Neural crest cell (in vitro differentiated cells): ENCODE results near the gene SPOCK1. TPM values are rescaled to one million over a fixed set of nuclear protein-coding genes. Genes with fewer than 3 reads are reported as not detected.

ENCODE experiments used
- DNase-seq: peaks from one replicate; pipeline ENCODE4 v3.0.0; 2021; ENCODE audit warnings: low read depth, mixed read lengths, low spot score
- H3K27ac Mint-ChIP-seq: one replicate; pipeline ENCODE4 v1.8.0; 2021; ENCODE audit warnings: mild to moderate bottlenecking, mixed read lengths; ENCODE audit not compliant: unreplicated experiment
- H3K27me3 Mint-ChIP-seq: 2 replicates; pipeline ENCODE4 v1.8.0; 2021; ENCODE audit warnings: low read depth, mild to moderate bottlenecking, mixed read lengths
- H3K36me3 Mint-ChIP-seq: 2 replicates; pipeline ENCODE4 v1.8.0; 2021; ENCODE audit warnings: low read depth, mild to moderate bottlenecking, mixed read lengths
- H3K4me1 Mint-ChIP-seq: 2 replicates; pipeline ENCODE4 v1.8.0; 2021; ENCODE audit warnings: mixed read lengths
- H3K4me3 Mint-ChIP-seq: one replicate; pipeline ENCODE4 v1.8.0; 2021; ENCODE audit warnings: mild to moderate bottlenecking, mixed read lengths
- H3K9me3 Mint-ChIP-seq: 2 replicates; pipeline ENCODE4 v1.8.0; 2021; ENCODE audit warnings: mixed read lengths
- total RNA-seq: library from RNA; stranded (reverse); gene quantifications from 2 replicates; pipeline ENCODE4 v1.2.1, GENCODE V29; 2021
- TF ChIP-seq, protein P1 (sequence below): fragments of 200-600 bp; sonication (generic); conservative IDR thresholded peaks from 2 replicates; pipeline ENCODE4 v1.5.0; 2021; ENCODE audit warnings: antibody characterized with exemption, mild to moderate bottlenecking

SPOCK1 gene
- total RNA-seq, 1 donor from 2014 or later = 89.7 TPM

GRCh38 chr5:137486707-137487106, 12.4 kb downstream of the SPOCK1 start:
- no peak overlapping the region for H3K27ac Mint-ChIP-seq
- no peak overlapping the region for H3K4me3 Mint-ChIP-seq
- H3K27me3 Mint-ChIP-seq = no peaks in the 10 kb centered on the region
- no peak for DNase-seq
- H3K4me1 Mint-ChIP-seq = peaks cover 6% of the 10 kb centered on the region
- TF ChIP-seq, protein P1, sequence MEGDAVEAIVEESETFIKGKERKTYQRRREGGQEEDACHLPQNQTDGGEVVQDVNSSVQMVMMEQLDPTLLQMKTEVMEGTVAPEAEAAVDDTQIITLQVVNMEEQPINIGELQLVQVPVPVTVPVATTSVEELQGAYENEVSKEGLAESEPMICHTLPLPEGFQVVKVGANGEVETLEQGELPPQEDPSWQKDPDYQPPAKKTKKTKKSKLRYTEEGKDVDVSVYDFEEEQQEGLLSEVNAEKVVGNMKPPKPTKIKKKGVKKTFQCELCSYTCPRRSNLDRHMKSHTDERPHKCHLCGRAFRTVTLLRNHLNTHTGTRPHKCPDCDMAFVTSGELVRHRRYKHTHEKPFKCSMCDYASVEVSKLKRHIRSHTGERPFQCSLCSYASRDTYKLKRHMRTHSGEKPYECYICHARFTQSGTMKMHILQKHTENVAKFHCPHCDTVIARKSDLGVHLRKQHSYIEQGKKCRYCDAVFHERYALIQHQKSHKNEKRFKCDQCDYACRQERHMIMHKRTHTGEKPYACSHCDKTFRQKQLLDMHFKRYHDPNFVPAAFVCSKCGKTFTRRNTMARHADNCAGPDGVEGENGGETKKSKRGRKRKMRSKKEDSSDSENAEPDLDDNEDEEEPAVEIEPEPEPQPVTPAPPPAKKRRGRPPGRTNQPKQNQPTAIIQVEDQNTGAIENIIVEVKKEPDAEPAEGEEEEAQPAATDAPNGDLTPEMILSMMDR = no peak
- no peaks in the 10 kb centered on the region for H3K36me3 Mint-ChIP-seq
- no peaks in the 10 kb centered on the region for H3K9me3 Mint-ChIP-seq

GRCh38 chr5:137481596-137481995, 17.5 kb downstream of the SPOCK1 start:
- no peak overlapping the region for H3K4me3 Mint-ChIP-seq
- no peak for DNase-seq
- peaks cover 2% of the 10 kb centered on the region for H3K27me3 Mint-ChIP-seq
- no peaks in the 10 kb centered on the region for H3K9me3 Mint-ChIP-seq
- no peaks in the 10 kb centered on the region for H3K4me1 Mint-ChIP-seq
- H3K27ac Mint-ChIP-seq = no peak overlapping the region
- no peaks in the 10 kb centered on the region for H3K36me3 Mint-ChIP-seq
- TF ChIP-seq, protein P1 = no peak

DNA sequence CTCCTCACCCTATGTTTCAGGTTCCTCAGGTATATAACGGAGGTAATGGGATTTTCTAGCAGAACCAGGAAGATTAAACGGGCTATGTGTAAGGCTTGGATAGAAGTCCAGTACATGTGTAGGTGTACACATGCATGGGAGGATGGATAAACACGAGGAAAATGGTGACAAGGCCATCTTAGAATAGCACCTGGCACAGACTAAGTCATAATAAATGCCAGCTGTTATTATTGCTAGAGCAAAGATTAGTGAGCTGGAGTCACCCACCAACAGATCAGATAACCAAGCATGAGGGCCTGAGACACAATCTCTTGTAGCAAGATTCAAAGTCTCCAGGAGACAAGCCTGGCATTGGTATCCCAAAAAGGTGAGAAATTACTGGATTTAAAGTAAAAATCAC, 21.1 kb downstream of the SPOCK1 start:
- peaks cover 9% of the 10 kb centered on the region for H3K4me1 Mint-ChIP-seq
- peaks cover 3% of the 10 kb centered on the region for H3K9me3 Mint-ChIP-seq
- no peaks in the 10 kb centered on the region for H3K36me3 Mint-ChIP-seq
- peaks cover 5% of the 10 kb centered on the region for H3K27me3 Mint-ChIP-seq
- H3K4me3 Mint-ChIP-seq = no peak overlapping the region
- TF ChIP-seq, protein P1 = no peak
- H3K27ac Mint-ChIP-seq = no peak overlapping the region
- DNase-seq = no peak

DNA sequence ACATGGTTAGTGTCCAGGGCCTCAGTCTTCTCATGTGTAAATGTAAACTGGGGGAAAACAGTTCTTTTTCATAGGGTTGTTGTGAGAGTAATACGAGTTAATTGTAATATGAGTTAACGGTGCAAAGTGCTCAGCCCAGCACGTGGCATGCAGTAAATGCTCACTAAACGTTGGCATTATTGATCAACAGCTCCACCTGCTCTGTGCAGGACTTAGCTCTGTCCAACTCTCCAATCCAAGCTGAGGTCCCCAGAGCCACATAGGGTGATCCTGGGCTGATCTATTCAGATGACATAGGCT, 28.3 kb downstream of the SPOCK1 start:
- H3K9me3 Mint-ChIP-seq = peaks cover 3% of the 10 kb centered on the region
- H3K27me3 Mint-ChIP-seq = peaks cover 14% of the 10 kb centered on the region
- H3K27ac Mint-ChIP-seq = no peak overlapping the region
- TF ChIP-seq, protein P1 = no peak
- DNase-seq = no peak
- no peaks in the 10 kb centered on the region for H3K36me3 Mint-ChIP-seq
- H3K4me1 Mint-ChIP-seq = peaks cover 9% of the 10 kb centered on the region
- H3K4me3 Mint-ChIP-seq = no peak overlapping the region

DNA sequence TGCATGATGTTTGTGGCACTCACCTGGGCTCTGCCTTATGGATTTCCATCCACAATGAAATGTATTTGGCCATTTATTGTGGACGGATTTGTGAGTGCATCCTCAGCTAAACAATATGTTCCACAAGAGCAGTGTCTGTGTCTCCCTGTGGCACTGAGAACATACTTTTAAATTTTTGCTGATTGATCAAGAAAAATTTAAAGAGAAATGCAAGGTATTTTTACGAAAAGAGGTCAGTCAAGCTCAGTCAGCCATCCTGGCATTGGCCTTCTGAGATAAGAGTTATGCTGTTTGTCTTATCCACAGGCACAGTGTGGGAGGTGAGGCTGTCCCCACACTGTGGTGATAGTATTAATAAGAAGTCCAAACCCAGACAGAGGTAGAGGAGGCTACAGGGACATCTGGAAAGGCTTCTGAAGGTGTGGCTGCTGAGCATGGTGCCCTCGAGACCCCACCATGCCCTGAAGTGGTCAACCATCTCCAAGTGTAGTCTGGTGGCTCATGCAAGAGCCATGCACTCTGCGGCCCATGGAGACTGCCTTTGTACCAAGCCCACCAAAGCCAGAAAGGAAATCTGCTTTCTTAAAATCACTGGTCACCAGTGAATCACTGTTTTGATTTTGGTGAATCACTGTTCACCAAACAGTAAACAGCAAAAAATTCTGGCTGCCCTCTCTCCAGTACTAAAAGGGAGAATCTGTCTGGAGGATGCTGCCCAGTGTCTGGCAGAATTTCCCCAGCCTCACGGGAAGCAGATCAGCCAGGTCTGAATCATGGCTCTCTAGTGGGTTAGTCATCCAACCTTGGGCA, 28.8 kb downstream of the SPOCK1 start:
- Mint-ChIP-seq H3K4me3 (no peak overlapping the region), H3K27ac (no peak overlapping the region), H3K27me3 (peaks cover 14% of the 10 kb centered on the region), H3K4me1 (peaks cover 9% of the 10 kb centered on the region), H3K9me3 (peaks cover 3% of the 10 kb centered on the region), H3K36me3 (no peaks in the 10 kb centered on the region)
- no peak for DNase-seq
- TF ChIP-seq, protein P1 = no peak
